Lung (tissue), 12 donors: ENCODE results near the gene ADM. TPM values are rescaled to one million over a fixed set of nuclear protein-coding genes. Genes with fewer than 3 reads are reported as not detected.
A peak's percentile ranks its signal among the peaks of the same experiment; 100 is the strongest.

Experiments used
- ATAC-seq: fragments of 200-7000 bp; cut with Tn5 transposase; one replicate; pipeline ENCODE4 v1.9.1; 2020; ENCODE audit warnings: moderate number of reproducible peaks; ENCODE audit not compliant: insufficient read depth, low FRiP score
- DNase-seq, 3 donors: peaks; one replicate each; pipeline ENCODE4 v3.0.0-alpha.2; 2013 to 2017
- H3K27ac ChIP-seq, 2 donors: one replicate each; pipeline ENCODE4 v1.5.1; 2013; ENCODE audit warnings: mild to moderate bottlenecking in 2 of 2, moderate library complexity in 2 of 2, control low read depth in 1 of 2, inconsistent platforms in 1 of 2, low read depth in 1 of 2, low read length in 1 of 2
- H3K27me3 ChIP-seq, 3 donors: one replicate each; pipeline ENCODE4 v1.5.1; 2013; ENCODE audit warnings: low read length in 2 of 3; ENCODE audit not compliant: control insufficient read depth in 3 of 3, insufficient read depth in 3 of 3
- H3K36me3 ChIP-seq, 4 donors: one replicate each; pipeline ENCODE4 v1.5.1; 2013; ENCODE audit warnings: low read length in 4 of 4, mild to moderate bottlenecking in 1 of 4, moderate library complexity in 1 of 4; ENCODE audit not compliant: control insufficient read depth in 4 of 4, insufficient read depth in 4 of 4
- H3K4me1 ChIP-seq, 5 donors: one replicate each; pipeline ENCODE4 v1.5.1; 2013; ENCODE audit warnings: low read length in 5 of 5, mild to moderate bottlenecking in 2 of 5, moderate library complexity in 1 of 5; ENCODE audit not compliant: control insufficient read depth in 5 of 5, insufficient read depth in 5 of 5
- H3K4me3 ChIP-seq: one replicate; pipeline ENCODE4 v1.5.1; 2013; ENCODE audit warnings: mild to moderate bottlenecking, control low read depth, moderate library complexity
- H3K9ac ChIP-seq, 2 donors: one replicate each; pipeline ENCODE4 v1.5.1; 2013; ENCODE audit warnings: low read length in 2 of 2, control low read depth in 1 of 2; ENCODE audit not compliant: insufficient read depth in 1 of 2
- H3K9me3 ChIP-seq, 4 donors: one replicate each; pipeline ENCODE4 v1.5.1; 2013; ENCODE audit warnings: low read length in 3 of 4, mild to moderate bottlenecking in 1 of 4, moderate library complexity in 1 of 4; ENCODE audit not compliant: control insufficient read depth in 4 of 4, insufficient read depth in 3 of 4
- CTCF ChIP-seq: IDR thresholded peaks from 2 replicates; pipeline ENCODE4 v1.5.1; 2012; ENCODE audit warnings: mild to moderate bottlenecking; ENCODE audit errors: control extremely low read depth, extremely low read depth
- WGBS, 2 donors: extraction: QIAGEN DNeasy Blood & Tissue Kit; methylation state at CpG; one replicate each; pipeline ENCODE4 v1.1.7; 2013; 5-methylcytosine and 5-hydroxymethylcytosine counted together
- polyA plus RNA-seq, 2 donors: library from polyadenylated mRNA; stranded (reverse); fragments of 200-250 nt; gene quantifications; one replicate each; pipeline ENCODE4 v1.2.1, GENCODE V29; 2013
- total RNA-seq, 2 donors: library from RNA; depleted of rRNA in 1 of 2; stranded (reverse); fragments of >200 nt in 1 of 2; gene quantifications; one replicate each; pipeline ENCODE4 v1.2.1, GENCODE V29; 2014 to 2021
- donor health status: control.
- donor health status: control.
- donor health status: Bipolar disorder and iron deficiency.
- donor health status: healthy.
- donor health status: DM: yes; HTN: yes; CAD: no.

Gene ADM
- total and polyA plus RNA-seq, 4 donors, result 16.2 to 349 (median 44.7) TPM

- Histone ChIP-seq H3K36me3 (no peaks in the 10 kb centered on the region), H3K4me1 (peaks cover 5 to 44% (median 15%) of the 10 kb centered on the region in 5 donors), H3K9me3 (no peaks in the 10 kb centered on the region), H3K27ac (no peak overlapping the region), H3K9ac (no peak overlapping the region), H3K4me3 (no peak overlapping the region), H3K27me3 (no peaks in the 10 kb centered on the region)
- DNase-seq (peak in 2 of 3 donors; percentile 74 to 81), ATAC-seq (no peak)
- TF ChIP-seq CTCF, result no peak
These were observed 22.4 kb downstream of the ADM start for GRCh38 chr11:10327254-10327653.

DNA sequence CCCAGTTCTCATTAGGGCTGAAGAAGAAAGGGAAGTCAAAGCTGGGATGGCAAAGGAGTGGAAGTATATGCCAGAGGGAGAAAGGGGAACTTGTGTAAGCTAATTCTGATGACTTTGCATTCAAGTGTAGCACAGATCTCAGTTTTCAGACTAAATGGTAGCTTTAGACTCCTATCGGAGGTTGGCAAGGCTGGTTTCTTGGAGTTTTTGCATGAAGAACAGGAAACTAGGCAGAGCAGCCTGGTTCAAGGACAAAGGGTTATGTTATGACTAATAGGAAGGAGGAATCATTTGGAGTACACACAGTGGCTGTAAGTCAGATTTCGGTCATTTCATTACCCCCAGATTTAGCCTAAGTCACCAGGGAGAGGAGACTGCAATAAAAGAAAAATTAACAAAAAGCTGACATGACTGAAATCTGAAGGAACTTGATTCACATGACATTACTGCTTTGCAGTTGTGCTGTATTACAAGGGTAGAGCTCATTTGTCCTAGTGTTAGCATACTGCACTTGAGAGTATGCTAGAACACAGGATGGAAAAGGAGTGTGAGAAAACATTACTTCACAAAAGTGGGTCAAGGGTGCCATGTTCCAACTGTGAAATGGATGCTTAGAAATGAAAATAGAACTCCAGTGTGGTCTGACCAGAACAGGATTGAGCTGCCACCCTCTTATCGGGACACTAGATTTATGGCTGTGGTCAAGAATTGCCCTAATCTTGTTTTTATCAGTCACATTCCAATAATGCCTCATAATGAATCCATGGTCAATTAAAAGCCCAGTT is 23.6 kb downstream of the ADM start:
- Histone ChIP-seq H3K9ac (no peak overlapping the region), H3K36me3 (no peaks in the 10 kb centered on the region), H3K27ac (no peak overlapping the region), H3K9me3 (no peaks in the 10 kb centered on the region), H3K27me3 (no peaks in the 10 kb centered on the region), H3K4me1 (peaks cover 5 to 31% (median 9%) of the 10 kb centered on the region in 5 donors), H3K4me3 (no peak overlapping the region)
- TF ChIP-seq CTCF, result no peak
- DNase-seq, result peak in 2 of 3 donors; percentile 37 to 51
- ATAC-seq, result no peak
- WGBS, 2 donors, result 30 to 37% methylated on average over 3 of the region's 3 CpGs

DNA sequence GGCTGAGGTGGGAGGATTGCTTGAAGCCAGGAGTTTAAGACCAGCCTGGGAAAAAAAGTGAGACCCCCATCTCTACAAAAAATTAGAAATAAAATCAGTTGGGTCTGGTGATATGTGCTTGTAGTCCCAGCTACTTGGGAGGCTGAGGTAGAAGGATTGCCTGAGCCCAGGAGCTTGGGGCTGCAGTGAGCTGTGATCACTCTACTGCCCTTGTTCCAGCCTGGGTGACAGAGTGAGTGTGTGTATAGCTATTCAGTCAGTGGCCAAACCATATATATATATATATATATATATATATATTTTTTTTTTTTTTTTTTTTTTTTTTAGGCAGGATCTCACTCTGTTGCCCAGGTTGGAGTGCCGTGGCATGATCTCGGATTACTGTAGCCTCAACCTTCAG is 24.5 kb downstream of the ADM start:
- Histone ChIP-seq H3K27ac (no peak overlapping the region), H3K4me1 (peaks cover 3 to 24% (median 8%) of the 10 kb centered on the region in 5 donors), H3K36me3 (no peaks in the 10 kb centered on the region), H3K27me3 (no peaks in the 10 kb centered on the region), H3K4me3 (no peak overlapping the region), H3K9ac (no peak overlapping the region), H3K9me3 (no peaks in the 10 kb centered on the region)
- 92 to 93% methylated on average over 2 of the region's 2 CpGs for WGBS, 2 donors
- TF ChIP-seq CTCF, result no peak
- DNase-seq, result no peak
- ATAC-seq, result no peak
